ENCODE results near the gene CUBN.

The CUBN gene

GRCh38 chr10:16949816-16950215 is 179.8 kb downstream of the CUBN start:
- TF ChIP-seq ZNF350 (tag by site-specific recombination; IDR thresholded peaks at IDR 0.05) (no peak), ZNF324 (tag by site-specific recombination; IDR thresholded peaks at IDR 0.05) (no peak)
- ChIA-PET CTCF (no interaction called here), POLR2A (no interaction called here)
- Histone ChIP-seq H3K27ac (ENCODE audit: extremely low read depth, low read depth, low read length) (no peak overlapping the region), H3K4me1 (ENCODE audit: control insufficient read depth, insufficient read depth, low read length) (peaks cover 4% of the 10 kb centered on the region), H3K36me3 (ENCODE audit: control insufficient read depth in 2 of 2, insufficient read depth in 1 of 2, low read length in 2 of 2) (no peaks in the 10 kb centered on the region), H3K9me3 (ENCODE audit: control insufficient read depth, insufficient read depth, low read depth, low read length) (no peaks in the 10 kb centered on the region), H3K4me3 (ENCODE audit: low read depth, low read length) (no peak overlapping the region)

- no peaks in the 10 kb centered on the region for H3K9me3 ChIP-seq (ENCODE audit: control insufficient read depth, insufficient read depth, low read depth, low read length)
- no peak overlapping the region for H3K27ac ChIP-seq (ENCODE audit: extremely low read depth, low read depth, low read length)
- H3K4me1 ChIP-seq (ENCODE audit: control insufficient read depth, insufficient read depth, low read length), result peaks cover 7% of the 10 kb centered on the region
- CTCF ChIA-PET, result no interaction called here
- H3K4me3 ChIP-seq (ENCODE audit: low read depth, low read length), result no peak overlapping the region
- TF ChIP-seq ZNF391 (tag by site-specific recombination; IDR thresholded peaks at IDR 0.05; ENCODE audit: borderline replicate concordance, low read depth), result no peak
- TF ChIP-seq ZNF488 (tag by site-specific recombination; IDR thresholded peaks at IDR 0.05), result no peak
- POLR2A ChIA-PET, result no interaction called here
- H3K36me3 ChIP-seq (ENCODE audit: control insufficient read depth in 2 of 2, insufficient read depth in 1 of 2, low read length in 2 of 2), result no peaks in the 10 kb centered on the region
Measured at GRCh38 chr10:16948361-16948760, 181.2 kb downstream of the CUBN start.

- ChIA-PET CTCF (no interaction called here), POLR2A (no interaction called here)
- peaks cover 7% of the 10 kb centered on the region for H3K4me1 ChIP-seq (ENCODE audit: control insufficient read depth, insufficient read depth, low read length)
- H3K27ac ChIP-seq (ENCODE audit: extremely low read depth, low read depth, low read length), result no peak overlapping the region
- no peak for TF ChIP-seq PATZ1 (tag by site-specific recombination; IDR thresholded peaks at IDR 0.05)
- TF ChIP-seq ZNF354C (tag by site-specific recombination; IDR thresholded peaks at IDR 0.05; ENCODE audit: borderline replicate concordance, low read depth), result no peak
- TF ChIP-seq ZNF548 (tag by site-specific recombination; IDR thresholded peaks at IDR 0.05), result no peak
- TF ChIP-seq ZNF510 (tag by site-specific recombination; IDR thresholded peaks at IDR 0.05; ENCODE audit: insufficient replicate concordance), result no peak
- TF ChIP-seq ZNF37A (tag by site-specific recombination; IDR thresholded peaks at IDR 0.05), result no peak
- no peak for TF ChIP-seq ZNF658 (tag by site-specific recombination; IDR thresholded peaks at IDR 0.05)
- no peak for TF ChIP-seq ZNF530 (tag by site-specific recombination; IDR thresholded peaks at IDR 0.05; ENCODE audit: low read depth)
- TF ChIP-seq ZNF660 (tag by site-specific recombination; IDR thresholded peaks at IDR 0.05), result no peak
- TF ChIP-seq ZNF677 (tag by site-specific recombination; IDR thresholded peaks at IDR 0.05), result no peak
- TF ChIP-seq BCL6B (tag by site-specific recombination; IDR thresholded peaks at IDR 0.05), result no peak
- TF ChIP-seq ZNF514 (tag by site-specific recombination; IDR thresholded peaks at IDR 0.05), result no peak
- no peak for TF ChIP-seq ZFHX2 (tag by site-specific recombination; conservative IDR thresholded peaks at IDR 0.05)
- TF ChIP-seq, protein P1, sequence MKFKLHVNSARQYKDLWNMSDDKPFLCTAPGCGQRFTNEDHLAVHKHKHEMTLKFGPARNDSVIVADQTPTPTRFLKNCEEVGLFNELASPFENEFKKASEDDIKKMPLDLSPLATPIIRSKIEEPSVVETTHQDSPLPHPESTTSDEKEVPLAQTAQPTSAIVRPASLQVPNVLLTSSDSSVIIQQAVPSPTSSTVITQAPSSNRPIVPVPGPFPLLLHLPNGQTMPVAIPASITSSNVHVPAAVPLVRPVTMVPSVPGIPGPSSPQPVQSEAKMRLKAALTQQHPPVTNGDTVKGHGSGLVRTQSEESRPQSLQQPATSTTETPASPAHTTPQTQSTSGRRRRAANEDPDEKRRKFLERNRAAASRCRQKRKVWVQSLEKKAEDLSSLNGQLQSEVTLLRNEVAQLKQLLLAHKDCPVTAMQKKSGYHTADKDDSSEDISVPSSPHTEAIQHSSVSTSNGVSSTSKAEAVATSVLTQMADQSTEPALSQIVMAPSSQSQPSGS (tag by site-specific recombination; IDR thresholded peaks at IDR 0.05; ENCODE audit: low read depth), result no peak
- H3K9me3 ChIP-seq (ENCODE audit: control insufficient read depth, insufficient read depth, low read depth, low read length), result no peaks in the 10 kb centered on the region
- H3K4me3 ChIP-seq (ENCODE audit: low read depth, low read length), result no peak overlapping the region
- H3K36me3 ChIP-seq (ENCODE audit: control insufficient read depth in 2 of 2, insufficient read depth in 1 of 2, low read length in 2 of 2), result no peaks in the 10 kb centered on the region
Measured at GRCh38 chr10:16947069-16947468, 182.5 kb downstream of the CUBN start.
